ENCODE measurements around the gene DSC1. TPM values are rescaled to one million over a fixed set of nuclear protein-coding genes. Genes with fewer than 3 reads are reported as not detected.

Gene DSC1
- total RNA-seq, 1 experiment from 2014 or later: not detected

GRCh38 chr18:31079973-31080372 is 82.7 kb downstream of the DSC1 start:
- DNase-seq (ENCODE audit: low read depth, low spot score) (no peak), ATAC-seq (no peak)
- Histone ChIP-seq H3K4me3 (ENCODE audit: low read depth in 2 of 2, low read length in 2 of 2) (no peak overlapping the region), H3K27ac (ENCODE audit: low read length) (no peak overlapping the region), H3K36me3 (ENCODE audit: control insufficient read depth, insufficient read depth, low read length) (no peaks in the 10 kb centered on the region), H3K27me3 (ENCODE audit: control insufficient read depth, insufficient read depth, low read length) (no peaks in the 10 kb centered on the region), H3K9me3 (ENCODE audit: control insufficient read depth, insufficient read depth, low read depth, low read length) (no peaks in the 10 kb centered on the region), H3K4me1 (ENCODE audit: control insufficient read depth, insufficient read depth, low read length) (no peaks in the 10 kb centered on the region)
- BruUV-seq (replicated peaks): no TSS peak
- ChIA-PET POLR2A (no interaction called here), CTCF (interaction anchor here (0.6 kb wide), 1 partner anchor 103 kb away, joined by 4 read pairs; no protein-coding TSS in a partner anchor)
- TF ChIP-seq TCF7L2 (IDR thresholded peaks at IDR 0.05; ENCODE audit: low read depth, low read length): no peak
- no peak for TF ChIP-seq REST (IDR thresholded peaks at IDR 0.05; ENCODE audit: insufficient read depth in 1 of 2, low read depth in 2 of 2, low read length in 1 of 2)
- TF ChIP-seq CTCF (IDR thresholded peaks at IDR 0.05): no peak
- no peak for TF ChIP-seq SIN3A (IDR thresholded peaks at IDR 0.05; ENCODE audit: borderline replicate concordance, insufficient read depth, low read depth, low read length)
- TF ChIP-seq POLR2AphosphoS5 (IDR thresholded peaks at IDR 0.05; ENCODE audit: low read depth, low read length): no peak
- in situ Hi-C loops (cut with HindIII; ENCODE audit: low pct_unique_long_range_greater_than_20kb, low sequenced_read_pairs) (no loop called here), intact Hi-C loops (cut with micrococcal nuclease; ENCODE audit: unreplicated experiment) (no loop called here)

Other genes starting within 250 kb of the DSC1 start
- 0.23 TPM for gene DSC3, start 120.1 kb downstream of the DSC1 start, total RNA-seq (2021; ENCODE audit: unreplicated experiment)
- gene DSC2, start 60.4 kb downstream of the DSC1 start, total RNA-seq (2021; ENCODE audit: unreplicated experiment): 2.7 TPM
- gene DSG1, start 155.3 kb upstream of the DSC1 start, total RNA-seq (2021; ENCODE audit: unreplicated experiment): not detected
- not detected for gene DSG4, start 213.9 kb upstream of the DSC1 start, total RNA-seq (2021; ENCODE audit: unreplicated experiment)

Data from Panc1 (cell line).